Epithelial cell of esophagus (primary cell): ENCODE results near the gene PIM3.

Experiments
- DNase-seq: peaks from one replicate; pipeline ENCODE4 v3.0.0; 2010; ENCODE audit warnings: low read depth
- H3K4me3 ChIP-seq: 2 replicates; pipeline ENCODE4 v1.5.1; 2011; ENCODE audit warnings: mild to moderate bottlenecking, low read length, control low read depth
- TF ChIP-seq, protein P1 (sequence below): IDR thresholded peaks from 2 replicates; pipeline ENCODE4 v1.5.1; 2011; ENCODE audit warnings: low read depth, mild to moderate bottlenecking, low read length, control low read depth, inconsistent platforms; ENCODE audit not compliant: insufficient read depth; ENCODE audit errors: missing control alignments

Gene PIM3

DNA sequence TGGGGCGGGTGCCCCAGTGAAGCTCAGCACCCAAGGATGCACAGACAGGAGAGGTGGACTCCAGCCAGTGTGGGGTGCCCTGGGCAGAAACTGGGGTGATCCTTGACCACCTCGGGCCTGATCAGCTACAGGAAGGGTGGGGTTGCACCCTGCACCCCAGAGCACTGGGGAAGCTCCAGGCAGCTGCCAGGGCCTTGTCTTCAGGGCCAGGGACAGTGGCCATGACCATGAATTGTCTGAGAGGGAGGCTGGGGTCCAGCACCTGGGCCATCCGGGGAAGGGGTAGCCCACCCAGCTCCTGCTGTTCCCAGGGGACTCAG is 34.4 kb downstream of the PIM3 start:
- no peak overlapping the region for H3K4me3 ChIP-seq
- no peak for DNase-seq
- TF ChIP-seq, protein P1, sequence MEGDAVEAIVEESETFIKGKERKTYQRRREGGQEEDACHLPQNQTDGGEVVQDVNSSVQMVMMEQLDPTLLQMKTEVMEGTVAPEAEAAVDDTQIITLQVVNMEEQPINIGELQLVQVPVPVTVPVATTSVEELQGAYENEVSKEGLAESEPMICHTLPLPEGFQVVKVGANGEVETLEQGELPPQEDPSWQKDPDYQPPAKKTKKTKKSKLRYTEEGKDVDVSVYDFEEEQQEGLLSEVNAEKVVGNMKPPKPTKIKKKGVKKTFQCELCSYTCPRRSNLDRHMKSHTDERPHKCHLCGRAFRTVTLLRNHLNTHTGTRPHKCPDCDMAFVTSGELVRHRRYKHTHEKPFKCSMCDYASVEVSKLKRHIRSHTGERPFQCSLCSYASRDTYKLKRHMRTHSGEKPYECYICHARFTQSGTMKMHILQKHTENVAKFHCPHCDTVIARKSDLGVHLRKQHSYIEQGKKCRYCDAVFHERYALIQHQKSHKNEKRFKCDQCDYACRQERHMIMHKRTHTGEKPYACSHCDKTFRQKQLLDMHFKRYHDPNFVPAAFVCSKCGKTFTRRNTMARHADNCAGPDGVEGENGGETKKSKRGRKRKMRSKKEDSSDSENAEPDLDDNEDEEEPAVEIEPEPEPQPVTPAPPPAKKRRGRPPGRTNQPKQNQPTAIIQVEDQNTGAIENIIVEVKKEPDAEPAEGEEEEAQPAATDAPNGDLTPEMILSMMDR: no peak

DNA sequence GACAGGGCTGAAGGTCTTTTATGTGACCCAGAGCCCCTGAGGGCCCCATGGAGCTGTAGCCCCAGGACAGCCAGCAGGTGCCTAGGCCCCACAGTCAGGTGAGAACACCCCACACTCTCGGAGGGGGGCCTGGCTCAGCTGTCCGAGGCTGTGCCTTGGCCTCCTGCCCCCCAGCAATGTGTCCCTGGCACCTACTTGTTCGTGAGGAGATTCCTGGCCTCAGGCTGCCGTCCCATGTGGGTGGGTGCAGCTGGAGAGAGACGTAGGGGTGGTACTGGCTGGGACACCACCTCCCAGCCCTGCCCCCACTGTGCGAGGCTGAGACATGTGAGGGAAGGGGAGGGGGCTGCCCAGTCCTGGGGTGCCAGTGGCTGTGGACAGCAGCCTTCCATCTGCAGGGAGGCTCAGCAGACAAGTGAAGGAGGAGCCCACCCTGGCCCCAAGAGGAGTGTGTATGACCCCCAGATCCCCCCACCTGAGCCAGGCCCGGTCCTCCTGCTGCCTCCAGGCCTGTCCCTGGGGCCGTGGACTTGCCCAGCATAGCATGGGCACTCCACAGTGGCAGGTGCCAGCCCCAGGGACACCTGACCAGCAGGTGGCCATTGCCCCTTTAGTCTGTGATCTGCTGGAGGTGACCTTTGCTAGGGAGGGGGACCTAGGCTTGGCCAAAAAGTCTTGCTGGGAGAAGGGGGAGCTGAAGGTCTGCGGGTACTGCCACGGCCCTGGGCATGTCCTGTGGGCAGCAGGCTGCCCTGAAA is 35.0 kb downstream of the PIM3 start:
- TF ChIP-seq, protein P1: no peak
- DNase-seq: no peak
- H3K4me3 ChIP-seq: no peak overlapping the region

DNA sequence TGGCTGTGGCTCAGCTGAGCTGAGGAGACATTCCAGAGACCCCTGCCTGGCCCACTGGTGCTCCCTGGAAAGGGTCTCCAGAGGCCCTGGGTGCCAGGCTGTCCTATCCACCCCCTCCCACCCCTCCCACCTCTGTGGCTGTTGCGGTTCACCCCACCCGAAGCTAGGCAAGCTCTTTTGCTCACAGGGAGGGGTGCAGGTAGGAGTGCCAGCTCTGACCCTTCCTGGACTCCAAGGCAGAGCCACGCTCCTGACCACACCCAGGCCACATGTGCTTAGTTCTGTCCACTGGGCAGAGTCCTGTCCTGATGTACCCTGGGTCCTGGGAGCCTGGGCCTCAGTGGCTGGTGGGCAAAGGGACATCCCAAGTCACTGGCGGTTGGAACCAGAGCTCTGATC is 35.5 kb downstream of the PIM3 start:
- no peak for DNase-seq
- no peak overlapping the region for H3K4me3 ChIP-seq
- TF ChIP-seq, protein P1: no peak

DNA sequence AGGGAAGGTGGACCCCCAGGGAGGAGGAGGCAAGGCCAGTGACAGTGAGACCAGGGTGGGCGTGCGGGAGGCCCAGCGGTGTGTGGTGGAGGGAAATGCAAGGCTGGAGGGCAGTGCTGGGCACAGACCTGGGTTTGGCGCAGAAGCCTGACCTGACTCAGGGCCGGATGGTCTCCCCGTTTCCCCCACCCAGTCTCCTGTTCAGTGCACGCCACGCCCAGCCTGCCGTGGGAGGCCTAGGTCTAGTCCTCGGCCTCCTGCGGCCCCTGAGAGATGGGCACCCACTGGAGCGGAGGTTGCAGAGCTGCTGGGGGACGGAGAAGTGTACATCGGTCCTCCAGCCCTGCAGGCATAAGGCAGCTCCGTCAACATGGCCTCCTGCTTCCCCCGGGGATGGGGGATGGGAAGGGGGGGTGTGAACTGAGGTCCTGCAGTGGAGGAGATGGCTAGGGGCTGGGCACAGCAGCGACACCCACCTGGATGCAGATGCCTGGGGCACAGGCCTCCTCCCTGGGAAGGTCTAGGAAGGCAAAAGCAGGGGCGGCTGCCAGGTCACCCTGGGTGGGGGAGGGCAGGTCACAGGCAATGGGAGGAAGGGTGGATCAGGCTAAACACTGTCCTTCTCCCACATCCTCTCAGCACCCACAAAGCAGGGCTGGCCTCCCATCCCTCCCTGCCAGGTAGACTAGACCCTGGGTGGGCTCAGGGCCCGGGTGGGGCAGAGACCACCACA is 36.1 kb downstream of the PIM3 start:
- no peak for DNase-seq
- H3K4me3 ChIP-seq: no peak overlapping the region
- TF ChIP-seq, protein P1: no peak

DNA sequence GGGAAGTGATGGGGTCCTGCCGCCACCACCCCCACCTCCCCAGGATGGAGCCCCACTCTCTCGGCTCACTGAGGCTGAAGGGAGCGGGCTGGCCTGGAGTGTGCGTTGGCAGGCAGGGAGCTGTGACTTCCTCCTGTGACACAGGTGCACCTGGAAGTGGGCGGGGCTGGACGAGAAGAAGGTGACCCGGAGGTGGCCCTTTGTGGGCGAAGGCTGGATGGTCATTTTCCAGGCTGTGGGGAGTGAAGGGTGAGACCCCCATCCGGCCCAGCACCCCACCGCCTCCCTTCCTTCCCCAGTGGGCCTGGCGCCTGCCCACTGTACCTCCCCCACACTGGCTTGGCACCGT is 36.7 kb downstream of the PIM3 start:
- no peak overlapping the region for H3K4me3 ChIP-seq
- DNase-seq: no peak
- TF ChIP-seq, protein P1: no peak

DNA sequence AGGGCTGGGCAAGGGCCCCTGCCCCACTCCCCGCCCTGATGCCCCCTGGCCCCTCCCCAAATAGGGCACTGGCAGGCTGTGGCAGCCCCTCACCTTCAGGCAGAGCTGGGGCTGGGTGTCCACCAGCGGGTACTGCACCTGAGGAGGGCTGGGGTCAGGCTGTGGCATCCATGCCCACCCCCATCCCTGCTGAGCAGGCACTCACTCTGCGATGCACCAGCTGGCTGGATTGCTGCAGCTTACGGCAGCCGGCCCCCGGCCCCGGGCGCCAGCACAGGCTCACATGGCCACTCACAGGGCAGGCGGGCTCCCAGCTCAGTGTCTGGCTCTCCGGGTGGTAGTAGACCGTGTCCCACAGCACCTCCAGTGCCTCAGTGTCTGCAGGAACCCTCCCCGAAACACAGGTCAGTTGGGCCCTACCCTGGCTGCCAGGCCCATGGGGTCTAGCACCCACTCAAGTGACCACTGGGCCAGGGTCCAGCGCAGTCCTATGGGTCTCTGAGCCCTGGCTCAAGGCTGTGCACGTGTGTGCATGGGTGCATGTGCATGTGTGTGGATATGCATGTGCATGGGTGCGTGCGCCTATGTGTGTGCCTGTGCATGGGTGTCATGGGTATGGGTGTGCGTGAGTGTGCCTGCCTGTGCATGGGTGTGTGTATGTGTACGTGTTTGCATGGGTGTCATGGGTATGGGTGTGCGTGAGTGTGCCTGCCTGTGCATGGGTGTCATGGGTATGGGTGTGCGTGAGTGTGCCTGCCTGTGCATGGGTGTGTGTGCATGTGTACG is 37.6 kb downstream of the PIM3 start:
- H3K4me3 ChIP-seq: no peak overlapping the region
- DNase-seq: no peak

More for the DNA sequence above, 37.6 kb downstream of the PIM3 start:
- TF ChIP-seq, protein P1: no peak
